HL-60/S4 treated with phorbol 12-myristate 13-acetate at 8.2 ng/mL for 4 days and 3 days (cell line): ENCODE measurements around the gene LKAAEAR1.
"Not testable (repeated sequence)": the region's sequence is repeated elsewhere in the genome, so short reads cannot be mapped to it uniquely, and the experiment has no call there.

Experiments used
- in situ Hi-C: fragments of 300-500 bp; cut with MboI; formaldehyde crosslinking; loops from 2 replicates; pipeline ENCODE4 v1.15.0; 2022; ENCODE audit warnings: low sequenced_read_pairs

LKAAEAR1 gene

GRCh38 chr20:64099880-64100565, 15.8 kb upstream of the LKAAEAR1 start:
- in situ Hi-C loops = no loop called here

- in situ Hi-C loops = no loop called here
These were observed 15.0 kb upstream of the LKAAEAR1 start for GRCh38 chr20:64099086-64099786.

GRCh38 chr20:64098471-64099013, 14.3 kb upstream of the LKAAEAR1 start:
- in situ Hi-C loops = no loop called here

DNA sequence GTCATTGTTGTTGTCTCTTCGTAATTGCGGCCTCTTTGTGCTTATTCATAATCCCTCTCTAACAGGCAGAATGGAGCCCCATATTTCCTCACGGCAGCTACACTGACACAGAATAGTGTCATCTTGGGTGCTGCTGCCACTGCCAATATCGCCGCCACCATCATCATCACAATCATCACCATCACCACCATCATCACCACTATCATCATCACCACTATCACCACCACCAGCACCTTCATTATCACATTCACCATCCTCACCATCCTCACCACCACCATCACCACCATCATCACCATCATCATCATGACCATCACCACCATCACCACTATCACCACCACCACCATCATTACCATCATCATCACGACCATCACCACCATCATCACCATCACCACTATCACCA, 12.3 kb upstream of the LKAAEAR1 start:
- in situ Hi-C loops = no loop called here

DNA sequence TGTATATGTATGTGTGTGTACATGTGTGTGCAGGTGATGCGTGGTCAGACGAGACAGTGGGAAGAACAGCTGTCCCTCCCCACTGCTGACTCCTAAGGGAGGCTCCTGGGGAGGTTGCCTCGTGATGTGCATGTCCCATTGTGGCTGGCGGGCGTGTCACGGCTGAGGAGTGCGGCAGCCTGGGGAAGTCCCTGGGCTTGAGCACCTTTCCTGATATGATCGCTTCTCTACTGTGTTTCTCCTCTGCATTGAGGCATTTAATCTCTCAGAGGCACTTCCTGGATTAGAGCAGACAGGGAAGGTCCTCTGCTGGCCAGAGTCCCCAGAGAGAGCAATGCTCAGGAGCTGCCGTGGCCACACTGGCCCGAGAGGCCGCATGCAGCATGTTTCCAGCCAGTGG, 11.7 kb upstream of the LKAAEAR1 start:
- in situ Hi-C loops = no loop called here

DNA sequence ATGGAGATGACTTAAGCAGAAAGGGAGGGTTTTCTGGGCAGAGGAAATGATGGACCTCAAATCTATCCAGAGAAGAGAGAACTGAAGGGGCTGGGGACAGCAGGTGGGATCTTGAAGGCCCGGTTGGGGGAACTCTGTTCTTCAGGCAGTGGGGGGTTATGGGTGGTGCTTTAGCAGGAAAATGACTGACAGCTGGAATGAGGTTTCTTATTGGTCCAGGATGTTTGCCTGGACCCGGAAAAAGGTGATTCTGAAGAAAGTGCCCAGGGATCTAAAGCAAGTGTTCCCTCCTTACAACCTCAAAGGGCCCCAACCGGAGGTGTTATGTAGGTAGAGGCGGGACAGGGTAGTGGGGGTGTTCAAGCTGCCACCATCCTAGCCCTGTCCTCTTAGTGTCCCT, 11.3 kb upstream of the LKAAEAR1 start:
- in situ Hi-C loops = no loop called here

DNA sequence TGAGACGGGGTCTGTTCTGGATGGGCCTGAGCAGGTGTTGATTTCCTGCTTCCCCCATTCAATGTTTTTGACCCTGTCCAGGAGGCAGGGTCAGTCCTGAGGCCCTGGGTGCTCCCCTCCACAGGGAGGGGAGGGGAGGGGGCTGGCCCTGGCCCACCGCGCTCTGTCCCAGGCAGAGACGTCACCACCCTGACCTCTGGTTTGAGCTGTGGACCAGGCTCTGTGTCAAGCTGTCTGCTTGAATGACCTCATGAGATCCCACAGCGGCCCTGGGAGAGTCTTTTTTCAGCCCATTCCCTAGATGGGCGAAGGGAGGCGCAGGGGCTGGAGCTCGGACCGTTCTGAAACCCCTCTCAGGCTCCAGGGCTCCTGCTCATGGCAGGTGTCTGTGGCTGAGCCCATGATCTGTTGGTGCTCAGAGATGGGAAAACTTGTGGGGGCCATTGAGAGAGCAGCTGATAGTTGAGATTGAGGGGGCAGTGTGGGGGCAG, 8.9 kb upstream of the LKAAEAR1 start:
- in situ Hi-C loops = no loop called here

DNA sequence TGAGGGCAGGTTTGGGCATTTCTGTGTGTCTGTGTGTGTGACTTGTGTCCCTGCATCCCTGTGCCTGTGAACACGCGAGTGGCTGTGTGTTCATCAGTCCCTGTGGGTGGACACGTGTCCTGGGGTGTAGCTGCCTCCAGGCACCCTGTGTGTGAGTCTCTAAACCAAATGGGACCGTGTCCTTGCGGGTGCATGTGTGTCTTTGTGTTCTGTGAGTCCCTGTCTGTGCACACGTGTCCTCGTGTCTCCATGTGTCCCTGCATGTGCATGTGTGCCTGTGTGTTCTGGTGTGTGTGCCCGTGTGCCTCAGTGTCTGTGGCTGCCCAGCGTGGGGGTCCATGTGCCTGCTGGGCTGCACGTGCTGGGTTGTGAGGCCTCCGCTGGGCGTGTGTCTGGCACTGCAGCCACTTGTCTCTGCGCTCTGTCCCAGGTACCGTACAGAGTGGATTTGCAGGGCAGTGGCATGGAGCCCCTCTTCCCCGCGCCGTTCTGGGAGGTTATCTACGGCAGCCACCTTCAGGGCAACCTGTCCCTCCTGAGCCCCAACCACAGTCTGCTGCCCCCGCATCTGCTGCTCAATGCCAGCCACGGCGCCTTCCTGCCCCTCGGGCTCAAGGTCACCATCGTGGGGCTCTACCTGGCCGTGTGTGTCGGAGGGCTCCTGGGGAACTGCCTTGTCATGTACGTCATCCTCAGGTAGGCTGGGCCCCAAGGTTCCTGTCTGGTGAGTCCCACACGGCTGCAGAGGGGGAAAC, 8.2 kb upstream of the LKAAEAR1 start:
- in situ Hi-C loops = no loop called here

DNA sequence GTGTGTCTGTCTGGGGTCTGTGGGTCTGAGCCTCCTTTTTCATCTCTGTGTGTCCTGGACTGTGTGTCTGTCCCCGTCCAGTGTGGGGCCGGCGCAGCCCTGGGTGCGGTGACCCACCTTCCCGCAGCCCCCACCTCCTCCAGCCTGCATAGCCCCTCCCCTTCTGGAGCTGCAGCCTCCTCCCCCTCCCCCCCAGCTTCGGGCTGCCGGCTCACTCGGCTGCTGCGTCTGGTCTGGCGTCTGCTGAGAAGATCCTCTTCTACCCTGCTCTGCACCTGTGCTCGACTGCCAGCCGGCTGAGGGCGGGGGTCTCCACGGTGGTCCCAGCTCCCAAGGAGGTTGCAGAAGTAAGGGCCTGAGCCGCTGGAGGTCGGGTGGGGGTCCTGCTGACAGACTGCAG, 7.6 kb upstream of the LKAAEAR1 start:
- in situ Hi-C loops = no loop called here

- in situ Hi-C loops = no loop called here
These were observed 7.1 kb upstream of the LKAAEAR1 start for GRCh38 chr20:64091340-64091739.

DNA sequence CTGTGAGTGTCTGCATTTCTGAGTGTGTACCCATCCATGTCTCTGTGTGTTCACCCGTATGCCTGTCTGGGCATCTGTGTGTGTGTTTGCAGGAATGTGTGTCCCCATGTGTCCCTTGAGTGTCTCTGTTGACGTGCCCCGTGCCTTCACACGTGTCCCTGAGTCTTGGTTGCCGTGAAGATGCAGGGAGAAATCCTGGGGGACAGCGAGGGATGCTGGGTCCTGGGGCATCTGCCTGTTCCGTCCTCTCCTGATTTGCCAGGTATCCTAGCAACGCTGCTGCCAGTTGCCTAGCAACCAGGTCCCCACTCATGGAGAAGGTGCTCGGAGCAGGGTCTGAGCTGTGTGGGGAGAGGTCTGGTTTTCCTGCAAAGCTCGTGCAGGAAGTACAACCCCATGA, 6.0 kb upstream of the LKAAEAR1 start:
- in situ Hi-C loops = no loop called here

DNA sequence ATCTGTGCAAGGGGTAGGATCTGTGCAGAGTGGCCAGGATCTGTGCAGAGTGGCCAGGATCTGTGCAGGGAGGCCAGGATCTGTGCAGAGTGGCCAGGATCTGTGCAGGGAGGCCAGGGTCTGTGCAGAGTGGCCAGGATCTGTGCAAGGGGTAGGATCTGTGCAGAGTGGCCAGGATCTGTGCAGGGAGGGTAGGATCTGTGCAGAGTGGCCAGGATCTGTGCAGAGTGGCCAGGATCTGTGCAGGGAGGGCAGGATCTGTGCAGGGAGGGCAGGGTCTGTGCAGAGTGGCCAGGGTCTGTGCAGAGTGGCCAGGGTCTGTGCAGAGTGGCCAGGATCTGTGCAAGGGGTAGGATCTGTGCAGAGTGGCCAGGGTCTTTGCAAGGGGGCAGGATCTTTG, 4.4 kb upstream of the LKAAEAR1 start:
- in situ Hi-C loops = not testable (repeated sequence)

DNA sequence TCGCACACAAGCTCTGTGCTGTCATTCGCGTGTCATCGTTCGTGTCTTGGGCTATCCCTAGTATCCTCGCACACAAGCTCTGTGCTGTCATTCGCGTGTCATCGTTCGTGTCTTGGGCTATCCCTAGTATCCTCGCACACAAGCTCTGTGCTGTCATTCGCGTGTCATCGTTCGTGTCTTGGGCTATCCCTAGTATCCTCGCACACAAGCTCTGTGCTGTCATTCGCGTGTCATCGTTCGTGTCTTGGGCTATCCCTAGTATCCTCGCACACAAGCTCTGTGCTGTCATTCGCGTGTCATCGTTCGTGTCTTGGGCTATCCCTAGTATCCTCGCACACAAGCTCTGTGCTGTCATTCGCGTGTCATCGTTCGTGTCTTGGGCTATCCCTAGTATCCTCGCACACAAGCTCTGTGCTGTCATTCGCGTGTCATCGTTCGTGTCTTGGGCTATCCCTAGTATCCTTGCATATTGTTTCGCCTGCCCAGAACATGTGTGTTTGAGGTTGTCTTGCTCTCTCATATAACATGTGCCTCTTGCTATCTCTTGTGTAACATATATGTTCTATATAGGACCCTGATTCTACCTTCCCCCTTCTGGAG, 3.1 kb upstream of the LKAAEAR1 start:
- in situ Hi-C loops = not testable (repeated sequence)

DNA sequence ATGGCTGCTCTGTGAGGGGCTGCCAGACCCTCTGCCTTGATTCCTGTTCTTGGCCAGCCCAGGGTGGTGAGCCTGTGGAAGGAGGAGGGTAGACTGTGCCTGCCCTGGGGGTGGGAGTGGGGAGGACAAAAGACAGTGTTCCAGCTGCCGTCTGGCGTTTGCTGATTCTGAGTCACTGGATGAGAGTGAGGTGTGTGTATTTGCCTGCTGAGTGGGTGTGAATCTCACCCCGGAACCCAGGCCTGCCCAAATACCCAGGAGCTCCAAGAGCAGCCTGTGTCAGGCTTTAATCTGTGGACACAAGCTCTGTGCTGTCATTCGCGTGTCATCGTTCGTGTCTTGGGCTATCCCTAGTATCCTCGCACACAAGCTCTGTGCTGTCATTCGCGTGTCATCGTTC, 2.6 kb upstream of the LKAAEAR1 start:
- in situ Hi-C loops = no loop called here

GRCh38 chr20:64084685-64085152, 521 bp upstream of the LKAAEAR1 start:
- in situ Hi-C loops = no loop called here

GRCh38 chr20:64083378-64083803, 807 bp downstream of the LKAAEAR1 start:
- in situ Hi-C loops = no loop called here

DNA sequence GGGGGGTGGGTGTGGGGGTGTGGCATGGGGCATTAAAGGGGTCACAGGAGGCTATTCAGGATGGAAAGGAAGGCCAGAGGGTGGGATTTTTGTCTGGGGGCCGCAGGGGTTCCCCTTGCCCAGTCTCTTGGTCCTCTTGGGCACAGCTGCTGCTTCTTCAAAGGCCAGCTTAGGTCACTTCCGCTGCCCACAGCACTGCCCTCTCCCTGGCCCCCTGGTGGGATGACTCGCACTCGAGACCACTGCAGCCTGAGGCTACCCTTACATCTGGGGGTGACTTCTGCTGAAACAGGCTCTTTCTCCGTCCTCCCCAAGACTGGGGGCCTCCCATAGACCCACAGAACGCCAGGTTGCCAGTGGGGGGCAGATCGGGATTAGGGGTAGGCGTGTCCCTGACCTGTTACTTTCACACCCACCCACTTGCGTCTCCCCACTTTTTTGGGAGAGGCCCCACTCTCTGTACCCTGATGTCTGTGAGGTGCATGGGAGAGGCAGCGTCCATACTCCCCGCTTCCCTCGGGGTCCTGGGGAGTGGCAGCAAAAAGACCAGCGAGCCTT, 1.3 kb downstream of the LKAAEAR1 start:
- in situ Hi-C loops = no loop called here

DNA sequence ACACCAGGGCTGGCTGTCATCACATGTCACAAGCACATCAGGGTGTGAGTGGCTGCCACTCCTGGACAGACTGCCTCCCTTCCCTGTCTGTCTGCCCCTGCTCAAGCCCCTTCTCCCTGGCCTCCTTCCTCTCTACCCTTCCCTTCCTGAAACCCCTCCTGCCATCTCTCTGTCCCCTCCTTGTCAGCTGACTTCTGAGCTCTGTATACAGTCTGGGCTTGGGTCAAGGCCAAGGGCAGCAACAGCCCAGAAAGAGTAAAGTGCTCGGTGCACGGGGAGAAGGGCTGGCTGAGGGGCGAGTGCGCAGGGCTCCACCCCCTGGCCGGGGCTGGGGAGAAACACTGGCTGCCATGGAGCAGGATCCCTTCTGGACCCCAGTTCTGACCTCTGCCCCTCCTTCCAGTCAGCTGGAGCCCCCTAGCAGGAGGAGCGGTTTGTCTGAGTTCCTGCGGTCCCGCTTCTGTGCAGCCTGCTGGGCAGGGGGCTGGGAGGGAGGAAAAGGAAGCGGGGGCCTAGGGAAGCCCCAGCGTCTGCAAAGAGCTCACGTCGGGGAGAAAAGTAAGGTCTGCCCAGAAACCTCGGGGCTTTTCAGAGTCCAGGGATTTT, 2.0 kb downstream of the LKAAEAR1 start:
- in situ Hi-C loops = no loop called here

- in situ Hi-C loops = no loop called here
These were observed 2.6 kb downstream of the LKAAEAR1 start for GRCh38 chr20:64081624-64081964.
